B cell (primary cell): Measurements from ENCODE around the gene RRP15. TPM values are rescaled to one million over a fixed set of nuclear protein-coding genes. Genes with fewer than 3 reads are reported as not detected.

Experiments used
- ATAC-seq: fragments of 200-7000 bp; cut with Tn5 transposase; one replicate; pipeline ENCODE4 v1.10.0; 2021; ENCODE audit warnings: low read depth, mild to moderate bottlenecking, moderate number of reproducible peaks, moderate library complexity
- CTCF ChIA-PET: fragments of 350-600 bp; sonication (Branson Sonifier 250); formaldehyde crosslinking; loops from one replicate; lab custom pipeline; 2021; ENCODE audit warnings: antibody characterized with exemption, inconsistent platforms; lab: Charles Lee
- POLR2A ChIA-PET: fragments of 350-600 bp; sonication (Branson Sonifier 250); formaldehyde crosslinking; loops from one replicate; lab custom pipeline; 2021; ENCODE audit warnings: antibody characterized with exemption; lab: Charles Lee
- DNase-seq: peaks from one replicate; pipeline ENCODE4 v3.0.0; 2013
- H2AFZ ChIP-seq: 2 replicates; pipeline ENCODE4 v1.6.1; 2012; ENCODE audit warnings: mild to moderate bottlenecking, low read depth, low read length; ENCODE audit not compliant: insufficient read depth, poor library complexity, severe bottlenecking
- H3K27ac ChIP-seq, 2 donors: 1 replicate in 1 of 2; 2 replicates in 1 of 2; pipeline ENCODE4 v1.5.1; 2012 to 2013; ENCODE audit warnings: low read length in 2 of 2, mild to moderate bottlenecking in 2 of 2, moderate library complexity in 1 of 2
- H3K27me3 ChIP-seq, 4 experiments: fragments of 200-600 bp in 1 of 4; sonication (generic) in 1 of 4; replicated peaks in 1 of 4; 1 replicate in 2 of 4; 2 replicates in 2 of 4; pipeline versions ENCODE4 v1.6.1 to v1.7.0; 2013 to 2016; ENCODE audit warnings: low read length in 3 of 4, mild to moderate bottlenecking in 2 of 4, mixed read lengths in 1 of 4, moderate library complexity in 1 of 4; ENCODE audit not compliant: insufficient read depth in 4 of 4, control insufficient read depth in 3 of 4; ENCODE audit errors: control extremely low read depth in 1 of 4
- H3K36me3 ChIP-seq, 2 experiments: replicated peaks in 1 of 2; 1 replicate in 1 of 2; 2 replicates in 1 of 2; pipeline versions ENCODE4 v1.6.1 to v1.7.1; 2013; ENCODE audit warnings: low read length in 1 of 2; ENCODE audit not compliant: insufficient read depth in 2 of 2, control insufficient read depth in 1 of 2; ENCODE audit errors: control extremely low read depth in 1 of 2, extremely low read depth in 1 of 2
- H3K4me1 ChIP-seq, 2 donors: fragments of 200-600 bp in 1 of 2; sonication (generic) in 1 of 2; 1 replicate in 1 of 2; 2 replicates in 1 of 2; pipeline versions ENCODE4 v1.5.1 to v1.6.1; 2013 to 2017; ENCODE audit warnings: low read length in 2 of 2; ENCODE audit not compliant: control insufficient read depth in 2 of 2, insufficient read depth in 2 of 2
- H3K4me2 ChIP-seq: replicated peaks from 2 replicates; pipeline ENCODE3; 2012; ENCODE audit warnings: mild to moderate bottlenecking, low read depth, low read length; ENCODE audit not compliant: poor library complexity, severe bottlenecking
- H3K4me3 ChIP-seq, 5 experiments: fragments of 200-600 bp in 1 of 5; sonication (generic) in 1 of 5; 1 replicate in 3 of 5; 2 replicates in 2 of 5; pipeline versions ENCODE4 v1.5.1 to v1.7.0; 2011 to 2016; ENCODE audit warnings: low read length in 4 of 5, mild to moderate bottlenecking in 4 of 5, low read depth in 2 of 5, control low read depth in 1 of 5, moderate library complexity in 1 of 5; ENCODE audit not compliant: insufficient read depth in 1 of 5; ENCODE audit errors: control extremely low read depth in 1 of 5, extremely low read depth in 1 of 5
- H3K79me2 ChIP-seq: fragments of 200-600 bp; sonication (generic); one replicate; pipeline ENCODE4 v1.6.0; 2016; ENCODE audit warnings: low read length; ENCODE audit not compliant: control insufficient read depth, insufficient read depth
- H3K9ac ChIP-seq: fragments of 200-600 bp; sonication (generic); 2 replicates; pipeline ENCODE4 v1.6.1; 2017; ENCODE audit warnings: mild to moderate bottlenecking, low read length, moderate library complexity
- H3K9me3 ChIP-seq, 3 donors: one replicate each; pipeline versions ENCODE4 v1.6.1 to v1.7.1; 2013; ENCODE audit warnings: low read length in 2 of 3; ENCODE audit not compliant: control insufficient read depth in 2 of 3, insufficient read depth in 1 of 3; ENCODE audit errors: control extremely low read depth in 1 of 3
- H4K20me1 ChIP-seq: 2 replicates; pipeline ENCODE4 v1.6.0; 2012; ENCODE audit warnings: mild to moderate bottlenecking, low read length; ENCODE audit not compliant: insufficient read depth, control insufficient read depth, poor library complexity, severe bottlenecking
- H3K27ac Mint-ChIP-seq: one replicate; pipeline ENCODE4 v1.8.0; 2021; ENCODE audit warnings: mixed read lengths
- H3K27me3 Mint-ChIP-seq: one replicate; pipeline ENCODE4 v1.8.0; 2021; ENCODE audit warnings: mixed read lengths
- H3K4me1 Mint-ChIP-seq: one replicate; pipeline ENCODE4 v1.8.0; 2021; ENCODE audit warnings: mixed read lengths
- H3K4me3 Mint-ChIP-seq: one replicate; pipeline ENCODE4 v1.8.0; 2021; ENCODE audit warnings: mixed read lengths
- H3K9me3 Mint-ChIP-seq: one replicate; pipeline ENCODE4 v1.8.0; 2022; ENCODE audit warnings: mixed read lengths; ENCODE audit not compliant: insufficient read depth
- CTCF ChIP-seq: fragments of 200-600 bp; IDR thresholded peaks from one replicate; pipeline ENCODE4 v1.8.0; 2022; ENCODE audit warnings: antibody characterized with exemption, mild to moderate bottlenecking
- EZH2 ChIP-seq: IDR thresholded peaks from 2 replicates; pipeline ENCODE4 v1.6.1; 2012; ENCODE audit warnings: borderline replicate concordance, low read depth, mild to moderate bottlenecking, moderate library complexity, low read length; ENCODE audit not compliant: insufficient read depth, poor library complexity, severe bottlenecking
- WGBS: methylation state at CpG from one replicate; pipeline ENCODE4 v1.1.5; 2013; ENCODE audit warnings: missing lambda C conversion rate; ENCODE audit not compliant: insufficient coverage; 5-methylcytosine and 5-hydroxymethylcytosine counted together
- intact Hi-C: fragments of 100-400 bp; cut with micrococcal nuclease; formaldehyde crosslinking; loops from one replicate; pipeline ENCODE4 v1.10.0; 2022
- polyA plus RNA-seq: library from polyadenylated mRNA; depleted of rRNA; stranded (reverse); fragments of >200 nt; gene quantifications from 2 replicates; pipeline ENCODE4 v1.2.3, GENCODE V29; 2012
- total RNA-seq, 2 donors: library from RNA; stranded (reverse); fragments of 120-200 nt in 1 of 2; gene quantifications; 1 replicate in 1 of 2; 2 replicates in 1 of 2; pipeline versions ENCODE4 v1.2.3 to v1.2.4, GENCODE V29; 2013 to 2022

RRP15 gene
- total and polyA plus RNA-seq, 2 donors (not counting 1 experiment from before 2014, with no cell fraction given) = 1.3 to 20.2 TPM

GRCh38 chr1:218374401-218375353 lies 89.6 kb downstream of the RRP15 start:
- H3K4me1 ChIP-seq = peaks cover 5 to 7% of the 10 kb centered on the region in 2 donors
- Mint-ChIP-seq H3K27me3 (no peaks in the 10 kb centered on the region), H3K4me1 (peaks cover 11% of the 10 kb centered on the region), H3K27ac (no peak overlapping the region), H3K4me3 (no peak overlapping the region), H3K9me3 (no peaks in the 10 kb centered on the region)
- no peaks in the 10 kb centered on the region for H3K27me3 ChIP-seq
- intact Hi-C loops = no loop called here
- no peaks in the 10 kb centered on the region for H3K9me3 ChIP-seq
- H2AFZ ChIP-seq = no peak overlapping the region
- ChIA-PET CTCF (no interaction called here), POLR2A (no interaction called here)
- no peak for ATAC-seq
- TF ChIP-seq CTCF (no peak), EZH2 (no peak)
- no peaks in the 10 kb centered on the region for H3K79me2 ChIP-seq
- no peaks in the 10 kb centered on the region for H4K20me1 ChIP-seq
- no peak overlapping the region for H3K9ac ChIP-seq
- no peak overlapping the region for H3K4me2 ChIP-seq
- no peak overlapping the region for H3K27ac ChIP-seq
- H3K36me3 ChIP-seq = no peaks in the 10 kb centered on the region
- no peak for DNase-seq
- 81% methylated on average over 2 of the region's 7 CpGs for WGBS
- no peak overlapping the region for H3K4me3 ChIP-seq

- Histone ChIP-seq H3K9ac (no peak overlapping the region), H3K79me2 (no peaks in the 10 kb centered on the region), H3K4me1 (peaks cover 5 to 7% of the 10 kb centered on the region in 2 donors), H3K36me3 (no peaks in the 10 kb centered on the region), H3K4me2 (no peak overlapping the region), H2AFZ (no peak overlapping the region), H3K27me3 (no peaks in the 10 kb centered on the region), H3K4me3 (no peak overlapping the region), H3K9me3 (no peaks in the 10 kb centered on the region), H3K27ac (no peak overlapping the region), H4K20me1 (no peaks in the 10 kb centered on the region)
- peaks cover 11% of the 10 kb centered on the region for H3K4me1 Mint-ChIP-seq
- peaks cover 4% of the 10 kb centered on the region for H3K27me3 Mint-ChIP-seq
- H3K4me3 Mint-ChIP-seq = no peak overlapping the region
- 67% methylated on average over 1 of the region's 2 CpGs for WGBS
- no peak for ATAC-seq
- ChIA-PET CTCF (interaction anchor here (0.7 kb wide), 1 partner anchor 30 kb away, joined by 3 read pairs; no protein-coding TSS in a partner anchor), POLR2A (interaction anchor here (0.5 kb wide), 1 partner anchor 1567 kb away, joined by 3 read pairs; no protein-coding TSS in a partner anchor)
- TF ChIP-seq CTCF (no peak), EZH2 (no peak)
- intact Hi-C loops = no loop called here
- no peak for DNase-seq
- no peaks in the 10 kb centered on the region for H3K9me3 Mint-ChIP-seq
- no peak overlapping the region for H3K27ac Mint-ChIP-seq
Observed at GRCh38 chr1:218376722-218377121, 91.6 kb downstream of the RRP15 start.
